Tracheal epithelial cell (primary cell): ENCODE data around the gene PEX5. TPM values are rescaled to one million over a fixed set of nuclear protein-coding genes. Genes with fewer than 3 reads are reported as not detected.

Source experiments
- total RNA-seq: library from RNA; depleted of rRNA; stranded (reverse); fragments of >200 nt; gene quantifications from 2 replicates; pipeline ENCODE4 v1.2.1, GENCODE V29; 2014

Gene PEX5
- 30.7 and 31.6 TPM in 2 replicates for total RNA-seq

GRCh38 chr12:7189398-7190267, at the start of gene PEX5:
Gene PEX5, plus strand, starts transcription at chr12:7189686. Its CDS starts 692 bp downstream, at chr12:7190378.

Other genes with a start within 250 kb of the PEX5 start
- not detected in 2 replicates for gene RNU7-1, start 245.9 kb upstream of the PEX5 start, total RNA-seq
- 86.0 and 133 TPM in 2 replicates for gene C12orf57, start 245.7 kb upstream of the PEX5 start, total RNA-seq
- gene PTPN6, start 238.3 kb upstream of the PEX5 start, total RNA-seq: 8.9 and 13.0 TPM in 2 replicates
- gene PHB2, start 219.0 kb upstream of the PEX5 start, total RNA-seq: 218 and 285 TPM in 2 replicates
- 68.8 and 101 TPM in 2 replicates for gene EMG1, start 218.8 kb upstream of the PEX5 start, total RNA-seq
- 5.5 and 6.2 TPM in 2 replicates for gene LPCAT3, start 171.2 kb upstream of the PEX5 start, total RNA-seq
- gene C1S, start 129.0 kb upstream of the PEX5 start, total RNA-seq: 1.1 and 11.6 TPM in 2 replicates
- gene C1R, start 97.2 kb upstream of the PEX5 start, total RNA-seq: 1.1 and 8.0 TPM in 2 replicates
- 16.4 and 18.3 TPM in 2 replicates for gene C1RL, start 80.5 kb upstream of the PEX5 start, total RNA-seq
- gene RBP5, start 60.8 kb upstream of the PEX5 start, total RNA-seq: not detected in 2 replicates
- 8.7 and 17.4 TPM in 2 replicates for gene CLSTN3, start 59.3 kb upstream of the PEX5 start, total RNA-seq
- gene ACSM4, start 114.4 kb downstream of the PEX5 start, total RNA-seq: not detected in 2 replicates